ENCODE data around the gene GARNL3.
A peak's percentile ranks its signal among the peaks of the same experiment; 100 is the strongest.

Gene GARNL3

DNA sequence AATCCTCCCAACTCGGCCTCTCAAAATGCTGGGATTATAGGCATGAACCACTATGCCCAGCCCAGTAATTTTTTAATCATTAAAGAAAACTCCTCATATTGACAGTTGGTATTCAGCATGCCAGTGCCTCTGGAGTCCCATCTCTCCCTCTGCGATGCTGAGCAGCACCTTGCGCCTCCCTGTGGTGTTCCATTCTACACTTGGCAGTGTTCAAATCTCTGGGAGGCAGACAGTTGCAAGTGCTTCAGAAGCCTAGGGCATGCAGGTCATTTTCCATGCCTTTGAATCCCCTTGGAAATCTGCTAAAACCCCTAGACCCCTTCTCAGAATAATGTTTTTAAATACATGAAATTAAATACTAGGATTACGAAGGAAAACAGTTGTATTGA, 41.3 kb downstream of the GARNL3 start:
- no peak for DNase-seq (ENCODE audit: extremely low read depth in 1 of 2, low read depth in 1 of 2)

- DNase-seq (ENCODE audit: extremely low read depth in 1 of 2, low read depth in 1 of 2), result no peak
These were observed 43.2 kb downstream of the GARNL3 start for GRCh38 chr9:127307802-127308201.

DNA sequence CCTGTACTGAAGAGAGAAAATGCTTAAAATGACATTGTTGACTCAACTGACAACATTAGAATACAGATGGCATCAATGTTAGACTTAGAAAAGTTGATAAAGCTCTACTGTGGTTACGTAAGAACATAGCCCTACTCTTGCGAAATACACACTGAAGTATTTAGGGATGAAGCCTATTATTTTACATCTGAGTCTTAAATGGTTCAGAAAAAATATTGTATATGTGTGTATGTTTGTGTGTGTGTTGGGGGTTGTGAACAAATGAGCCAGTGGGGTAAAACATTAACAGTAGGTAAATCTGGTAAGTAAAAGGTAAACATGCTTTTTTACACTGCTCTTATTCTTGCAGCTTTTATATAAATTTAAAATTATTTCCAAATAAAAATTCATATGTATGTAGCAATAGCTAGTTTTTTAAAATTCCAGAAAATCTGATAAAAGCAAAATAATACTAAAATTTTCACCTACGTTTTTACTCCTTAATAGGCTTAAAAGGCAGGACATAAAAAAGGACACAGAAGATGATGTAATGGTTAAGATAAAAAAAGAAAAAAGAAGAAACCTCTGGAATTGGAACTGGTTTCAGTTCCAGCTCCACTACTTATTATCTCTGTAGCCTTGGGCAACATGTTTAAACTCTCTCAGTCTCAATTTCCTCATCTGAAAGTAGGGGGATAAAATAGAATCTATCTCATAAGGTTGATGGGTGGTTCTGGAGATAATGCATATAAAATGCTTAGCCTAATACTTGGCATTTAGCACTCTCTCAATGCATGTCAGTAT, 44.3 kb downstream of the GARNL3 start:
- DNase-seq (ENCODE audit: extremely low read depth in 1 of 2, low read depth in 1 of 2), result no peak

DNA sequence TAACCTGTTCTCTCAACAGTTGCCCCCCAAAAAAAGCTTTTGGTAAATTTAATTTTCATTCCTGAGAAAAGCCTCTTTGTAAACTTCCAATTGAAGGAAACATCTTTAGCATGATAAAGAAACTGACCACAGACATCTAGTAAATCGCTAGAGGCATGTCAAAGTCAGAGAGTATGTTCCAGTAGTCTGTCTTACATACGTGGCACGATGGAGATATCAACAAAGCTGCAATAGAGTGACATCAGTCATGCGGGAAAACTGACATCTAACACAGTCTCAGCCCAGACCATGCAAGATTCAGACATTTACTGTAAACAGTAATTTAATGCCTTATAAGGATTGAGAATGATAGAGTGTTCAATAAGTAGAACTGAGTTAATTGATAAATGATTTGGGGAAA, 45.1 kb downstream of the GARNL3 start:
- no peak for DNase-seq (ENCODE audit: extremely low read depth in 1 of 2, low read depth in 1 of 2)

DNA sequence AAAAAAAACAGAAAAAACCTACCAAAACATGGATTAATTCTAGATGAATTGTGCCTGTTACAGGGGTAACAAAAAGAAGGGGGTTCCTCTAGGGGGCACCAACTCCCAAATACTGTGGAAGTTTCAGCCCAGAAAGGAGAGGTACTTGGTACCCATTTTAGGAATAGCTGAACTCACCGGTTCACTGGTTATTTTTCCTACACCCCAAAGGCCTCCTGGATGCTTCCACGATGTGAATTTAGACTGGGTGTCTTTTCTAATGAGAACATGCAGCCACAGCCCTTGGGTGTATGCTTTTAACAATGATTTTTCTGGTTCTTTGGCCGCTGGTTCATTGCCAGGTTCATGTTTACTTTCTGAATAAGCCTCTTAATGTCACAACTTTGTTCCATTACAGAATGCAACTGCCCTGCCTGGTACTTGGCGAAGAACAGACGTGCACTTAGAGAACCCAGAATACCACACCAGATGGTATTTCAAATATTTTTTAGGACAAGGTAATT, 46.7 kb downstream of the GARNL3 start:
- peak in 1 of 2 donors; percentile 10 for DNase-seq (ENCODE audit: extremely low read depth in 1 of 2, low read depth in 1 of 2)

DNA sequence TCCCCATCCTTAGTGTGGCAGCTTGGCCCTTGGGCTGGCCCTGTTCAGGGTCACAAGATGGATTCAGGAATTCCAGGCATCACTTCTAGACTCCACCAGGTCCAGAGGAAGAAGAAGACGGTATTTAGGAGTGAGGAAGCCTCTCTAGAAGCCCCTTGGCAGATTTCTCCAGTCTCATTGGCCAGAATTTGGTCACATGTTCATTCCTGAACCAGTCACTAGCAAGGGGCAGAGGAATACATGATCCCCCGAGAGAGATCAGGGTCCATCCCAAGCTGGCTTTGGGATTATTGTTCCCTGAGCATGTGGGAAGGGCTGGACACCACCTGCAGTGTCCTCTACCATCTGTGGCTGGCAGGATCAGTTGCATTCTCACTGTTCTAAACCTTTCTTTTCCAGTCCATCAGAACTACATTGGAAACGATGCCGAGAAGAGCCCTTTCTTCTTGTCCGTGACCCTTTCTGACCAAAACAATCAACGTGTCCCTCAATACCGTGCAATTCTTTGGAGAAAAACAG, 48.5 kb downstream of the GARNL3 start:
- DNase-seq (ENCODE audit: extremely low read depth in 1 of 2, low read depth in 1 of 2), result no peak

DNA sequence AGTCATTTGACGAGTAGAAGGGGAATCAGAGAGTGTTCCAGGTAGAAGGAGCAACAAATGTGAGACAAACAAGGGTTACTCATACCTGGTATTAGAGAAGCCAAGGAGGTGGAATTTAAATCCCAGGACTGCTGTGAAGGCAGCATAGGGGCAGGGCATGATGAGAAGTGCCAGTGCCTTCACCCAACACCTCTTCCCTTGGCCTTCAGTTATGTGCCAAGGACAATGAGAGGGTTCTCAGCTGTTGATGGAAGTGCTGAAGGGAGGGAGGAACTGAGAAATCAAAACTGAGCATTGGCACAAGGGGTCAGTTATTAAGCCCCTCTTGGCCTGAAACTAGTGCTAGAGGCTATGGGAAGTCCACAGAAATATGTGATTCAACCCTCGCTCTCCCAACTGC, 50.3 kb downstream of the GARNL3 start:
- DNase-seq (ENCODE audit: extremely low read depth in 1 of 2, low read depth in 1 of 2), result no peak

DNA sequence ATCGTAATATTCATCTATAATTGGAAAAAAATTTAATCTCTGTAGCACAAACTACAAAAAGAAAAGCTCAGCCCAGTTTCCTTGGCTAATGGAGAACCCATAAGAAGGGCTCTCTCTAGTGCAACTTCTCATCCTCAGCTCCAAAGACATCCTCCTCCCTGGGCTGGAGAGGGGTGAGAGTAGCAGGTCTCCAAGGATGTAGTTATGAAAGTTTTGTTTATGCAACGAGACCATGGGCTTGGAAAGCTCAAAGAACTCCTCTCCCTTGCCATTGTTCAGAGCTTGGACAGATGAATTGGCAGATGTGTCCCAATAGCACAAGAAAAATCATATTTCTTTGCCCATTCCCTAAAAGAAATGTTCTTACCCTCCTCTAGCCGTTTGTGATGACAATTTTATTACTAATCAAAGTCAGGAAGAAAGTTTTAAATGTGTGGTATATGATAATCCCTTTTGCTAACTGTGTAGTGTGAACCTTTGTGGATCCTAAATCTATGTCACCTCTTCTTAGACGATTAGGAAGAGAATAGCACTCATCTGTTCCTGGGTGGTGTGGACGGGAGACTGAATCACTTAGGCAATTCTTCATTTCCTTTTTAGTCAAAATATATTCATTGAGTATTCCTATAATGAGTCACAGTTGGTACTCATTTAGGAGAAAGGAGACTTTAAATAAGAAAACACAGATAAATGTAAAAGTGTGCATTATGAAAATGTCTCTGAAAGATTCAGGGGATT, 52.2 kb downstream of the GARNL3 start:
- no peak for DNase-seq (ENCODE audit: extremely low read depth in 1 of 2, low read depth in 1 of 2)

DNA sequence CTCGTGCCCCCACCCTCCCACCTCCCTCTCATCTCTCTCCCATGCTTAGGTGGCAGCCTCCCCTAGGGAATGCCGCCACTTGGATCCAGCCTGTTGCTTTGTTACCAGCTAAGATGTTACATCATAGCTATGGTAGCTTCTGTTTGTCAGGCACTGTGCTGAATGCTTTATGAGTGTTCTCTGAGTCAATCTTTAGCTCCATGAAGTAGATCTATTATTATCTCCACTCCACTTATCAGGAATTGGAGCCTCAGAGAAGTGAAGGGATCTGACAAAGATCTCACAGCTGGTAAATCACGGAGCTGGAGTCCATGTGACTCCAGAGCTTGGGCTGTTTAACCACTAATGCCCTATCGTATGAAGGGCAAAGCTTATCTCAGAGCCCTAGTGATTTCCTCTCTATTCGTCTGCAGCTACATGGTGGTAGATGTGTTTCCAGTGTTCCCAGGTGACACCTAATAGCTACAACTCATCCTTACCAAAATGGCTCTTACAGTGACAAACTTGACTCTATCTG, 54.1 kb downstream of the GARNL3 start:
- no peak for DNase-seq (ENCODE audit: extremely low read depth in 1 of 2, low read depth in 1 of 2)

- no peak for DNase-seq (ENCODE audit: extremely low read depth in 1 of 2, low read depth in 1 of 2)
These were observed 55.0 kb downstream of the GARNL3 start for GRCh38 chr9:127319366-127320114.

DNA sequence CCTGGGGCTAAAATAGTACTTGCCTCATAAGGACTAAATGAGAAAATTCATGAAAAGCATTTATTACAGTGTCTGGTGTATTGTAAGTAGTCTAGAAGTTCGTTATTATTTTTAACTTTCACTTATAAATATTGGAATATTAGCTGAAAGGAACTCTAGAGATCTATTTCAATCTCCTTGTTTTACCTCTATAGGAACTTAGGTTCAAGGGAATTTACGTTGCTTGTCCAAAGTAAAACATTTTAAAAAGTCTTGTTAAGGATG, 55.5 kb downstream of the GARNL3 start:
- DNase-seq (ENCODE audit: extremely low read depth in 1 of 2, low read depth in 1 of 2), result no peak

DNA sequence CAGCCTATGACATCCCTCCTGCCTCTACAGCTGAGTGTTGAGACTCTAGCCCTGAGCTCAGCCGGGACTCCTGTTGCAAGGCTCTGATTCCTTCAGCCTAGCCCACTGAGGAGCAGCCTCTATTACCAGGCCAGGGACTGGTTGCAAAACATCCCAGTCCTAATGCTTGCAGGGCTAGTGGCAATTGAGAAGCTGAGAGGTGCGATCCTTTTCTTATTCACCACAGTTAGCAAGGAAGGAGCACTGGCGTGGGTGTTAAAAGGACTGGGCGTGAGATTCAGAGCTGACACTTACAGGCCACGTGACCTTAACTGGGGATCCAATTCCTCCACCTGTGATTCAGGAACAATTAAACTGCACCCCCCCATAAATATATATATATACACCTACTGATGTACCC, 58.8 kb downstream of the GARNL3 start:
- DNase-seq (ENCODE audit: extremely low read depth in 1 of 2, low read depth in 1 of 2), result no peak

- DNase-seq (ENCODE audit: extremely low read depth in 1 of 2, low read depth in 1 of 2), result no peak
These were observed 65.9 kb downstream of the GARNL3 start for GRCh38 chr9:127330501-127330900.

DNA sequence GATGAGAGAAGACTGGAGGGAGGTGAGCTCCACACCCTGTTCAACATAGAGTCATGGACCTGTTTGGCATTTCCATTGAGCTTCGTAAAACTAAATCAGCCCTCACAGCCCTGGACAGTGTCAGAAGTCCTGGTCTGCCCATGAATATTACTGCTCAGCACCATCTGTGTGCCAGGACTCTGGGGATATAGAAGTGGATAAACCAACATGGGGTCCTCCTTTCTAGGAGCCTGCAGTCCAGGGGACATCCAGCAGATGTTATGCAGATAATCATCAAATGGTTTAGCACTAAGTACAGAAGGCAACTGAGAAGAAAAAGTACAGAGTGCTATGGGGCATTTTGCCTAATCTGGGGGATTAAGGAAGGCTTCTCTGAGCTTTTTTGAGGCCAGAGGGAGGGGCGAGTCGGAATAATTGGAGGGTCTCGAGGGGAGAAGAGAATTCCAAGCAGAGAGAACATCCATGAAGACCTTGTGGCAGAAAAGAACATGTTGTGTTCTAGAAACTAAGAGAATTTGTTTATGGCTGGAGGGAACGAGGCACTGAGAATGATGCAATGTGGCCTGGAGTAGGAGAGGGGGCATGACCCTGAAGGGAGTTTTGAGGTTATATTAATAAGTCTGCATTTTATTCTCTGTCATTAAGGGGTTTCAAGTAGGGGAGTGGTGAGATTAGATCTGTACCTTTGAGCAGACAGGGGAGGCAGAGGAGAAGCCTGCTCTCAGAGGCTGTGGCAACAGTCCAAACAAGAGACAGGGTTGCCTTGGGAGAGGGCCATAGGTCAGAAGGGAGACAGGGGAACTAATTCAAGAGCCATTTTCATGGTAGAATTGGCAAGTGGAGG, 68.9 kb downstream of the GARNL3 start:
- no peak for DNase-seq (ENCODE audit: extremely low read depth in 1 of 2, low read depth in 1 of 2)

GRCh38 chr9:127334725-127335124, 70.2 kb downstream of the GARNL3 start:
- DNase-seq (ENCODE audit: extremely low read depth in 1 of 2, low read depth in 1 of 2), result no peak

- DNase-seq (ENCODE audit: extremely low read depth in 1 of 2, low read depth in 1 of 2), result no peak
These were observed 71.5 kb downstream of the GARNL3 start for GRCh38 chr9:127336086-127336485.

GRCh38 chr9:127336506-127337352, 72.2 kb downstream of the GARNL3 start:
- no peak for DNase-seq (ENCODE audit: extremely low read depth in 1 of 2, low read depth in 1 of 2)

DNA sequence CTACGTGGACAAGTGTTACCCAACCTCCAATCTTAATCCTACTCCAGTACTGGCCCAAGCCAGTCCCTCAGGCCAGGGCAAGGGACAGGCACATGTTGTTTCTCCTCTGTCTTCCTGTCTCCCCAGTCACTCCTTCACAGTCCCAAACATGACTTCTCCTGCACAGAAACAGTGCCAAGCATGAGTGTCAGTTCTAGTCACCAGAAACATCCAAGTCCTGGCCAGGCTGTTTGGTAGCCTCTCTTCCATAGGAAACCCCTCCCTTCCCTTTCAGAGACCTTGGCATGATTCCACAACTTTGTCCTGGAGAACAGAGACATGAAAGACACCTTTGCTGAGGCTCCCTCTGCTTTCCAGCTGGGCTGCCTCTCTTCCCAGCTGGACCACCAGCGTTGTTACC, 76.1 kb downstream of the GARNL3 start:
- DNase-seq (ENCODE audit: extremely low read depth in 1 of 2, low read depth in 1 of 2), result no peak

GRCh38 chr9:127341152-127341551, 76.6 kb downstream of the GARNL3 start:
- DNase-seq (ENCODE audit: extremely low read depth in 1 of 2, low read depth in 1 of 2), result no peak

All from stimulated activated CD8-positive, alpha-beta memory T cell treated with anti-CD3 and anti-CD28 coated beads, Interleukin-7, amount 100 ng/mL, for 48 hours (primary cell).